HuH-7.5 (cell line): Measurements from ENCODE around the gene CNTN6.

Experiments used
- DNase-seq: peaks from one replicate; pipeline ENCODE4 v3.0.0; 2011; ENCODE audit warnings: low spot score

Gene CNTN6

DNA sequence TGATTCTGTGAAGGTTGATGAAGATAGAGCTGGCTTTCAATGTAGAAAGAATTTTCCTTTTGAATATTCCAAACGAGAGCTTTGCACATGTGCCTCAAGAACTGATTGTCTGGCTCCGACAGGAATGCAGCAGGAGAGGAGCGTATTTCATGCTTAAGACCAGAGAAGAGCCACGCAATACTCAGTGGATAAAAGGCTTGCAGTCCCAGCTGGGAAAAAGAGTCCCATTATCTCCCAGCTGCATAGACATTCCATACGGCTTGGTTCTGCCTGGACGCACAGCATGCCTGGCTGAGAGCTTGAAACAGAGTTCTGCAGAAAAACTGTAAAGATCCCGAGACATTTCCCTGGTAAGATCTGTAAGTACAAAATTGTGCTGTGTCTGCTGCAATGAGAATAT lies at the start of gene CNTN6:
TSS of gene CNTN6 (plus strand) at position 254 of the 400 bp plus-strand sequence. CDS start 54,985 bp downstream, outside the sequence.
- DNase-seq: no peak

GRCh38 chr3:1048558-1048957 lies 44.3 kb upstream of the CNTN6 start:
- DNase-seq: no peak

DNA sequence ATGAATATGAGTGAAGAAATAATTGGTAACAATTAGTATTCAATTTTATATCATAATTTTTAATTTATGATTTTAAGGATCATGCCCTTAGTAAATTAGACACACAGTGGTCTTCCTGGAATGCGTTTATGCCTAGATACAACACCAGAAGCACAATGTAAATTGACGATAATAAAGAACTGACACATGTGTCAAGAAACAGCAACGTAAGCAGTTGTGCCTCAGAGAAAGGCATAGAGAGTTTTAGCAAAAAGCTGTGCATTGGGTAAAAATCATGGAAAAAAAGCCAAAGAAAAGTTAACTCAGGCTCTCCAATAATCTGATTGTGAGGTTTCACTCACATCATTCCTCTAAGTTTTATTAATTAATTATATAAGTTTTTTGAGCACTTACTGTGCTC lies 37.0 kb upstream of the CNTN6 start:
- DNase-seq: no peak

DNA sequence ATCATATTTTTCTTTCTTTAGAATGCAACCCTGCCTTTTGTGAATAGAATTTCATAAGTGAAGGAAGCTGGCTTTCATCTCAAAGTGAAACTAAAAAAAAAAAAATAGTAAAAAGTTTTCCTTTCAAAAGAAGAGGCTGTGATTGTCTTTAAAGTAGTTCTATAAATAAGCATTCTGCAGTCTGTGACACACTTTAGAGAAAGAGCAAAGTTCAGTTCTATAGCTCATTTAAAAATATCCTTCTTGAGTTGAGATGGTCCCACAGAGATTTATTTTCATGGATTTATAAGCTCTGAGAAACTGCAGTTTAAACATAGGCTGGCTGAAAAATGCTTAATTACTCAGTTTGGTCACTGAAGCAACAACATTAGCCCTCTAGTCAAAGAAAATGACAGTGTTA lies 36.1 kb upstream of the CNTN6 start:
- no peak for DNase-seq

DNA sequence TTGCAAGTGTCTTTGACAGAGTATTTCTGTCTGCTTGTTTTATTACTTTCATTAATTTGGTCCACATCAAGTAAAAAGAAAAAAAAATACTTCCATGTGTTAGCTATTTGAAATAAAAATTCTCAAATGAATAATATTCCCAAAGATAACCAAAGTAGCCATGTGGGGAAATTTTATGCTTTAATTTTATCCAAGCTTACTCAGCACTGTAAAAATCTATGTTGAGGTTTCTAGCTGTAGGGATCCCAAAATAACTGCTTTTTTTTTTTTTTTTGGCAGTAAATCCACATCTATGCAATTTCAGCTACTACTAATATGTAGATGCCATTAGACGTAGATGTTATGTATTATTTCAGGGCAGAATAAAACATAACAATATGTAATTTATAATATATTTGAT lies 35.4 kb upstream of the CNTN6 start:
- DNase-seq: no peak

DNA sequence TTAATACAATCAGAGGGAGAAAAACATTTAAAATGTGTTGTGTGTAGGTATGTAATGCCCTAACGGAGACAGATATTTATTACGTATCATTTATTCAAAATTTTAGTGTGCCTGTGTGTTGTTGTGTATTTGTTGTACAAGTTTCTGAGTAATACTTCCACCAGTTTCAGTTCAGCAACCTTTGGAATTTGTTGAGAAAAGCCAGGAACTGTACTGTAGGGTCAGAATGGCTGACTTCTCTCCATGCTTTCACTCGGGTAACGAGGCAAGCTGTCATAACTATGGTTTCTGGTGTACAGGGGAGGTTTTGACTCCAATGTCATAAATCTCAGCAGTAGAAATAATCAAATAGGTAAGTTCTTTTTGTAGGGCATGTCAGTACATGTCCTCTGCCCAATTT lies 23.8 kb upstream of the CNTN6 start:
- no peak for DNase-seq

GRCh38 chr3:1072041-1072440 lies 20.8 kb upstream of the CNTN6 start:
- no peak for DNase-seq

- DNase-seq: no peak
These were observed 13.2 kb upstream of the CNTN6 start for GRCh38 chr3:1079662-1080061.

DNA sequence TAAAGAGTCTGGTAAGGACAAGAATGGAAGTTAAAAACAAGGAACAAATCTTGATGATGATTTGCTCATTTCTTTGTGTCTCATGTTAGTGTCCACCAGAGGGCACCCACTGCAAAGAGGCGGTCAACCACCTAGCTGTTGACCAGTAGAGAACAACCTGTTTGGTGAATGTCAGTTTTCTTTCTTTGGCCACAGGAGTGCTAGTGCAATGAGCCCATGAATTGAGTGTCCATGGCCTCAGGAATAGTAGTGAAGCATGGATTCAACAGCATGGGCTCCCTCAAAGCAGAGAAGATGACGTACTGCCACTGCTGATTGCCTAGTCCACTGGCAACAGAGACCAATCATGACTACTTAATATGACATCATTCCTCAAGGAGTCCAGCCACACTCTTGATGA lies 10.7 kb upstream of the CNTN6 start:
- peak; percentile 12 for DNase-seq

DNA sequence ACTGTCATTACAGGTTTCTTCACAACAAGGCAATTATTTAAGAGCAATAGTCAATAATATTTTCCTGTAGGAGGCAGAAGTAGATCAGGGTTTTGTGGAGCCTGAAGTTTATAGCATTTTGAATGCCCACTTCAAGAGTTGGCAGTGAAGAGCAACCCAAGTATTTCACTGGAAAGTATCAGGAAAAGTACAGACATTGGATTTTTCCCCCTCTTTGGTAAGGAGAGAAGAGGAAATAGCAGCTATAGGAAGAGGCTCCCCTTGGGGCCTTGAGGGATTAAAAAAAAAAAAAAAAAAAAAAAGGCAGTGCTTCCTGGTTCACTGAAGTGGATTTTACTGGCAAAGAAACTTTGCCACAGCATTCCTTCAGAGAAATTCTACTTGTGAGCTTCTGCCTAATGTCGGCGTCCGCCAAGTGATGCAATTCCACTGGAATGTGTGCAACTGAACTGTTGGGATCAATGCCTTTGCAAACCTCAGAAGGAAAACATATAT lies 5.7 kb upstream of the CNTN6 start:
- no peak for DNase-seq

DNA sequence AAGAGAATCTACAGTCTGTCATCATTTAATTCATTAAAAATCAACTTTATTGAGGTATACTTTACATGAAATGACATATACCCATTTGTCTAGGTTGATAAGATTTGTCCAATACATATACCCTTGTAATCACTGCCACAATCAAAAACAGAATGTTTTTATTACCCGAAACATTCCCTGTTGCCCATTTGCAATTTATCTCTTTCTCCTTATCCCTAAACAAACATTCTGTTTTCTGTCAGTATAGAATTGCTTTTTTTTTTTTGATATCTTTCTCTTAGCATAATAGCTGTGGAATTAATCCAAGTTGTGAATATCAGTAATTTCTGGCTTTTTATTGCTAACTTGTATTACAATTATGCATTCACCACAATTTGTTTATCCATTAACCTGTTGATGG lies 4.3 kb upstream of the CNTN6 start:
- no peak for DNase-seq

DNA sequence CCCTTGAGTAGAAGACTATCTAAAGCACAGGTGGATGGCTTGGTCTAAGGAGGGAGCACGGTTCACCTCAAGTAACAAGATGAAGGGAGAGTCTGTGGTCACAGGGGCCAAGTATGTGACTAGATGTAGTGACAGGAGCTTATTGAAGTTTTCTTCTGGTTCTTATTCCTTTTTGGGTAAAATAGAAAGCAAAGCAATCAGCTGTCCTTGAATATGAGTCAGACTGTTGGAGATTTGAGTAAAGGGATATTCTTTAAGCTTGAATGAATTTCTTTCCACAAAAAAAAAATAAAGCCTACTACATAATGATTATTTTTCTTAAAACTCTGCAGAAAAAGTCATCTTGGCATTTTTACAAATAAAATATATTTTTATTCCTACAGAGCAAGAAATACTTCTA lies 1.5 kb upstream of the CNTN6 start:
- no peak for DNase-seq

DNA sequence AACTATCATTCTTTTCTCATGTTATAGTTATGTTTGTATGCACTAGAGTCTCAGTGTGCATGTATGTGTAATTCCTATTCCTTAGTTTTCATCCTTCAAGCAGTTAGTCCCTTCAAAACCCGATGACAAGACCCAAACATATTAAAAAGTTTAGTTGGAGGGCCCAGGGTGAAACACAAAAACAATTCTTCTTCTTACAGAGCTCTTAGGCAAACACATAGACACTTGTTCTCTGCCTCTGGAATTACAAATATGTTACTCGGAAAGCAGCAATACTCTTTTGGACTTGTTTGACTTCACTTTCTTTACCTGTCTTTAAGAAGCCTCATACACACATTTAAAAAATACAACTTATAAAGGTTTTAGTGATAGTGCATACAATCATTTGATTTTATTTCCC lies 763 bp upstream of the CNTN6 start:
- DNase-seq: no peak

DNA sequence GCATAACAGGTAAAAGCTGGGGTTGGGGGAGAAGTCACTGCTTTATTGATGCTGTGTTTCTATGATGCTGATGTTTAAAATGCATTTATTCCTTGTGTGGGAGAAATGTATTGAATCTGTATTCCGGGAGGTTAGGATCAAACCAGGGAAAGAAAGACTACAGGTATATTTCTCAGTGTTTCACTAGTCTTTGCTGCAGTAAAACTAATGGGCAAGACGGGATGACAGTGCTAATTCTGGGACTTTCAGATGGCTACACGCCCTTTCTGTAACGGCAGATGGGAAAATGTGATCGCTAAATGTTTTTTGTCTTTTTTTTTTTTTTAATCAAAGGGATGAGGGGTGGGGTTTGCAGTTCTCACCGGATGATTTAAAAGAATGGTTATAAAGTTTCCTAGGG lies 393 bp downstream of the CNTN6 start:
- DNase-seq: no peak

DNA sequence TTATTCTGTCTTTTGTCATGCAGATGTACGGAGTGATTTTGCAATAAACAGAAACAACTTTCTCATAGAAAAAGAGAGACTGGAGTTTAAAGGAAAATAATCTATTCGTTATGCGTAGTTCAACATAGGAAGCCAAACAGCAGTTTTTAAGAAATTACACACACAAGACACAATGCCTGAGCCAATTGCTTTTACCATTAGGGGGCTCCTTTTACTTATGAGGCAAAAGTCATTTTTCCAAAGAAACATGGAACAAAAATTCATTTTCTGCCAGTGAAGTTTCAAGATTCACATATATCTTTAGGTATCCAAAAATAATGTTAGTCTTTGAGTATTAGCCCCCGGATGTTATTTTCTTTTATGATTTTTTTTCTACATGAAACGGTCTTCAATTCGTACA lies 10.7 kb downstream of the CNTN6 start:
- DNase-seq: no peak

DNA sequence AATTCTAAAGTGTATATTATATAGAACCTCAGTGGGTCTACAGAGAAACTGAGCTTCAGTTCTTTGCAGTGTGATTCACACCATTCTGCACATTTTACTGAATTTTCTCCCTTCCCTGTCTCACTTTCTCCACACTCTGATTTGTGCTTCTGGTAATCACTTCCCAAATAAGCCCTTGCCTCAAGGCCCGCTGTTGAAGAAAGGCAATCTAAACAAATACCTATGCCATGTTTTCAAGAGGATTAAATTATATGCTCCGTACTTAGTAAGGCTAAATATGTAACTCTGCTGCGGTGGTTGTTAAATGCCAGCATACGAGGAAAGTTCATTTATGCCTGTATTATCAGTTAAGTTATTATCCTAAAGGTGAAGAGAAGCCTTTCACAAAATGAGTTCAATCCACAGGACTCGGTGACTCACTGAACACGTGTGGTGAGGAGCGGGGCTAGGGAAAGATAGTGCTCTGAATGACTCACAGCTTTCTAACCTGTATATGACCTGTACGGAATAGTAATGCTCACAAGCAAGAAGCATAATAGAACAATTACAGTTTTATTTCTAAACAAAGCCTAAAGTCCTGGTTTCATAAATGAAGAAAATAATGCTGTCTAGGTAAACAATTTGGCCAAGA lies 25.1 kb downstream of the CNTN6 start:
- DNase-seq: no peak

DNA sequence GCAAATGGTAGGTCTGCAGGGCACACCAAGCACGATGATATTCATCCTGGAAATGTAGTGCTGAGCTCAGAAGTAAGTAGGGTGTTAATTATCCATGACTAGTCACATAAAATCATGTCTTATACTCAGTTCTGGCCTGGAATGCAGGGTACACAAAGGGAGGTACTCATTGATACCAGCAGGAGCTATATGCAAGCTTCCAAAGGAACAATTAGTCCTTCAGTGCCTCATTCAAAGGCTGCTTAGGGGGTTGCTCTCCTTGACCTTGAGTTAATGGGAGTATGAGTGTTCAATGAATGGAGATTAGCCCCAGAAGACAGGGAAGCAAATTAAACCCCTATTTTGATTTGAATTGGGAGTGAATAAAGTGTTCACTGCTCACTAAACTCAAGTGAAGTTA lies 38.3 kb downstream of the CNTN6 start:
- no peak for DNase-seq

GRCh38 chr3:1135194-1135593 lies 42.4 kb downstream of the CNTN6 start:
- no peak for DNase-seq

DNA sequence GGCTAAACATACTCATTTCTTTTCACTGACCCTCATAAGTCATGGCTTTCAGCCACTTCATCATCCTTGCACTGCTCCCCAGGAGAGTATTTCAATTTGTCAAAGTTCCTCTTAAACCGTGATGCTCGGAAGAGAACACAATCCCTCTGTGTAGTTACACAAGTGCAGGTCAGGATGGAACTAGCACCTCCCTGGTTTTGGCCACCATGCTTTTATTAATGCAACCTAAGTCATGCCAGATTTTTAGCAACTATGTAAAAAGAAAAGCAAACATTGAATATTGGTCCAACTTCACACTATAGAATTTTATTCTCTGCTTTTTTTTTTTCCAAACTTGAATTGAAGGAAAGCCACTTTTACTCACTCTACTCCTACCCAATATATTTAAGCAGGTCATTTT lies 45.2 kb downstream of the CNTN6 start:
- no peak for DNase-seq

- no peak for DNase-seq
These were observed 46.2 kb downstream of the CNTN6 start for GRCh38 chr3:1139071-1139470.

GRCh38 chr3:1147326-1147725 lies 54.5 kb downstream of the CNTN6 start:
- DNase-seq: no peak

DNA sequence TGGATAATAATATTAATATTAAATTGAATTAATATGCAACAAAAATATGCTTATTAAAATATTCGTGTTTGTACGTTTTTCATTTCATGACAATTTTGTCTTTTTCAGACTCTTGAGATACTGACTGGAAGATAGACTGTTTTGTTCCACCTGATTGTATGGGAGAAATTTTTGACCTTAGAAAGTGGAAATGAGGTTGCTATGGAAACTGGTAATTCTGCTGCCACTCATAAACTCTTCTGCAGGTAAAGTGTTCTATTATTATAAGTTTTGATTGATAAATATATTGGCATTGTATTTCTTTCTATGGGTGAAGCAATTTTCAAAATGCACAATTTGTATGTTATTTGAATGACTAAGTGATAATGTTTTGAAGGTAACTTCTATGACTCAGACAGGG lies 55.0 kb downstream of the CNTN6 start:
- DNase-seq: no peak

GRCh38 chr3:1164101-1164500 lies 71.3 kb downstream of the CNTN6 start:
- DNase-seq: no peak

GRCh38 chr3:1171320-1171719 lies 78.5 kb downstream of the CNTN6 start:
- no peak for DNase-seq

DNA sequence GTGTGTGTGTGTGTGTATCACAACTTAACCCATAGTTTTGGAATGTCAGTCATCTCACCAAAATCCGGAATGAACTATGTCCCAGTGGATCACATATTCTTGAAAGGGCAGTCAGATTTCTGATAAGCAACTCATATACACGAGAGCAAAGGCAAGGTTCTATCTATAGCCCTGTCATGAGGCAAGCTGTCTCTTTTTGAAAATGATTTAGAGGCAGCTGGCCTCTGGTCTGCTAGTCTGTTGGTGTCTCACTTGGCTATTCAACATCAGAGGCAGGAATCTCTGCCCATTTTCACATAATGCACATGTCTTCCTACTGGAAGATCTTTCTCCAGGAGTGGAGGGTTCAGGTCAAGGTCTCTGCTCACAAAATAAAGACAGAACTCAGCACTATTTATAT lies 79.8 kb downstream of the CNTN6 start:
- DNase-seq: no peak
